ENCODE data around the gene DSCAML1. TPM values are rescaled to one million over a fixed set of nuclear protein-coding genes. Genes with fewer than 3 reads are reported as not detected.
A peak's percentile ranks its signal among the peaks of the same experiment; 100 is the strongest.

DSCAML1 gene
- total RNA-seq, 1 experiment from 2014 or later: not detected

- TF ChIP-seq, protein P1, sequence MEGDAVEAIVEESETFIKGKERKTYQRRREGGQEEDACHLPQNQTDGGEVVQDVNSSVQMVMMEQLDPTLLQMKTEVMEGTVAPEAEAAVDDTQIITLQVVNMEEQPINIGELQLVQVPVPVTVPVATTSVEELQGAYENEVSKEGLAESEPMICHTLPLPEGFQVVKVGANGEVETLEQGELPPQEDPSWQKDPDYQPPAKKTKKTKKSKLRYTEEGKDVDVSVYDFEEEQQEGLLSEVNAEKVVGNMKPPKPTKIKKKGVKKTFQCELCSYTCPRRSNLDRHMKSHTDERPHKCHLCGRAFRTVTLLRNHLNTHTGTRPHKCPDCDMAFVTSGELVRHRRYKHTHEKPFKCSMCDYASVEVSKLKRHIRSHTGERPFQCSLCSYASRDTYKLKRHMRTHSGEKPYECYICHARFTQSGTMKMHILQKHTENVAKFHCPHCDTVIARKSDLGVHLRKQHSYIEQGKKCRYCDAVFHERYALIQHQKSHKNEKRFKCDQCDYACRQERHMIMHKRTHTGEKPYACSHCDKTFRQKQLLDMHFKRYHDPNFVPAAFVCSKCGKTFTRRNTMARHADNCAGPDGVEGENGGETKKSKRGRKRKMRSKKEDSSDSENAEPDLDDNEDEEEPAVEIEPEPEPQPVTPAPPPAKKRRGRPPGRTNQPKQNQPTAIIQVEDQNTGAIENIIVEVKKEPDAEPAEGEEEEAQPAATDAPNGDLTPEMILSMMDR (IDR thresholded peaks at IDR 0.05 in 2 of 3, conservative IDR thresholded peaks at IDR 0.05 in 1 of 3; ENCODE audit: borderline replicate concordance in 1 of 3, insufficient read depth in 1 of 3, low read depth in 2 of 3, low read length in 2 of 3): peak in 1 of 3 experiments; percentile 26; a peak in 1 of 6 replicates
- peak; percentile 24 for TF ChIP-seq RAD21 (IDR thresholded peaks at IDR 0.05; ENCODE audit: low read depth)
- TF ChIP-seq POLR2A (IDR thresholded peaks at IDR 0.05; ENCODE audit: borderline replicate concordance, extremely low read depth, insufficient read depth, insufficient read length): no peak
- no peak overlapping the region for H3K4me3 ChIP-seq (replicated peaks in 1 of 2; ENCODE audit: low read depth in 1 of 2, low read length in 2 of 2)
- no peaks in the 10 kb centered on the region for H4K20me1 ChIP-seq (ENCODE audit: insufficient read depth)
- no peaks in the 10 kb centered on the region for H3K9me3 ChIP-seq (ENCODE audit: control insufficient read depth in 1 of 2, insufficient read depth in 1 of 2, low read depth in 1 of 2, low read length in 2 of 2)
- ChIA-PET CTCF (no interaction called here), POLR2A (no interaction called here), RAD21 (ENCODE audit: low non-redundant PET in 1 of 2, low total read pairs in 2 of 2, uncharacterized antibody in 2 of 2, unreplicated experiment in 2 of 2) (no interaction called here)
- H3K9me2 ChIP-seq (ENCODE audit: insufficient read depth): no peaks in the 10 kb centered on the region
- DNase-seq (ENCODE audit: low read depth, low spot score): no peak
- H3K4me1 ChIP-seq (ENCODE audit: control insufficient read depth in 1 of 2, insufficient read depth in 2 of 2, low read length in 2 of 2): no peaks in the 10 kb centered on the region
- no peaks in the 10 kb centered on the region for H3K36me3 ChIP-seq (ENCODE audit: control insufficient read depth in 1 of 2, insufficient read depth in 2 of 2, low read length in 2 of 2)
- no peak overlapping the region for H3K9ac ChIP-seq (ENCODE audit: low read length)
- no peak overlapping the region for H3K27ac ChIP-seq (ENCODE audit: low read depth, low read length)
- no peak overlapping the region for H3K4me2 ChIP-seq (ENCODE audit: low read length)
- peak; percentile 71 for ATAC-seq
- H3K79me2 ChIP-seq (ENCODE audit: insufficient read depth, low read length): no peaks in the 10 kb centered on the region
- H3K27me3 ChIP-seq (ENCODE audit: insufficient read depth, low read length): peaks cover 17% of the 10 kb centered on the region
- intact Hi-C loops (cut with micrococcal nuclease): no loop called here
- H2AFZ ChIP-seq (ENCODE audit: low read depth, low read length, poor library complexity, severe bottlenecking): no peak overlapping the region
- BruUV-seq (replicated peaks): no TSS peak
Measured at GRCh38 chr11:117468888-117469287, 328.1 kb downstream of the DSCAML1 start.

DNA sequence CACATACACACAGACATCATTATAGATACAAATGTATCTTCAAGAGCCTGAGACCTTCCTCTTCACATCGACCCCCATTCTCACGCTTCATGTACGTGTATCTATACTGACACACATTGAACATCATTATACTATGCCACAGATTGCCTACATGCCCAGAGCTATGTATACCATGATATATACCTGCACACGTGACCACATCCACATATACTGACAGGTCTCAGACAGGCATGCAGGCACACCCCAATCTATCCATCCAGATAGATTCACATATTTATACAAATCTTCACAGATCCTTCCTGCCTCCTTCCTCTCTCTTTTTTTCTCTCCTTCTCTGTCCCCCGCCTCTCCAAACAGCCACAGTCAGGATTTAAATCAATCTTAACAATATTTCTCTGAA lies 329.2 kb downstream of the DSCAML1 start:
- no peak for ATAC-seq
- peaks cover 22% of the 10 kb centered on the region for H3K27me3 ChIP-seq (ENCODE audit: insufficient read depth, low read length)
- TF ChIP-seq REST (IDR thresholded peaks at IDR 0.05; ENCODE audit: low read depth) (no peak), CEBPB (IDR thresholded peaks at IDR 0.05; ENCODE audit: low read depth) (no peak), ZNF274 (IDR thresholded peaks at IDR 0.05; ENCODE audit: low read depth, low read length) (no peak), FOSL1 (IDR thresholded peaks at IDR 0.05; ENCODE audit: low read depth) (no peak), POLR2AphosphoS5 (IDR thresholded peaks at IDR 0.05; ENCODE audit: low read depth, low read length) (no peak), SRF (IDR thresholded peaks at IDR 0.05; ENCODE audit: low read depth) (no peak), EZH2phosphoT487 (IDR thresholded peaks at IDR 0.05; ENCODE audit: borderline replicate concordance) (no peak), SP1 (IDR thresholded peaks at IDR 0.05; ENCODE audit: low read depth) (no peak), RAD21 (IDR thresholded peaks at IDR 0.05; ENCODE audit: low read depth) (no peak)
- TF ChIP-seq, protein P2, sequence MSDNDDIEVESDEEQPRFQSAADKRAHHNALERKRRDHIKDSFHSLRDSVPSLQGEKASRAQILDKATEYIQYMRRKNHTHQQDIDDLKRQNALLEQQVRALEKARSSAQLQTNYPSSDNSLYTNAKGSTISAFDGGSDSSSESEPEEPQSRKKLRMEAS (IDR thresholded peaks at IDR 0.05): no peak
- TF ChIP-seq, protein P3, sequence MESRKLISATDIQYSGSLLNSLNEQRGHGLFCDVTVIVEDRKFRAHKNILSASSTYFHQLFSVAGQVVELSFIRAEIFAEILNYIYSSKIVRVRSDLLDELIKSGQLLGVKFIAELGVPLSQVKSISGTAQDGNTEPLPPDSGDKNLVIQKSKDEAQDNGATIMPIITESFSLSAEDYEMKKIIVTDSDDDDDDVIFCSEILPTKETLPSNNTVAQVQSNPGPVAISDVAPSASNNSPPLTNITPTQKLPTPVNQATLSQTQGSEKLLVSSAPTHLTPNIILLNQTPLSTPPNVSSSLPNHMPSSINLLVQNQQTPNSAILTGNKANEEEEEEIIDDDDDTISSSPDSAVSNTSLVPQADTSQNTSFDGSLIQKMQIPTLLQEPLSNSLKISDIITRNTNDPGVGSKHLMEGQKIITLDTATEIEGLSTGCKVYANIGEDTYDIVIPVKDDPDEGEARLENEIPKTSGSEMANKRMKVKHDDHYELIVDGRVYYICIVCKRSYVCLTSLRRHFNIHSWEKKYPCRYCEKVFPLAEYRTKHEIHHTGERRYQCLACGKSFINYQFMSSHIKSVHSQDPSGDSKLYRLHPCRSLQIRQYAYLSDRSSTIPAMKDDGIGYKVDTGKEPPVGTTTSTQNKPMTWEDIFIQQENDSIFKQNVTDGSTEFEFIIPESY (IDR thresholded peaks at IDR 0.05; ENCODE audit: extremely low read depth, insufficient replicate concordance, low read length): no peak

More for the DNA sequence above, 329.2 kb downstream of the DSCAML1 start:
- ChIA-PET POLR2A (no interaction called here), CTCF (no interaction called here), RAD21 (ENCODE audit: low non-redundant PET in 1 of 2, low total read pairs in 2 of 2, uncharacterized antibody in 2 of 2, unreplicated experiment in 2 of 2) (no interaction called here)
- no peak overlapping the region for H3K4me3 ChIP-seq (replicated peaks in 1 of 2; ENCODE audit: low read depth in 1 of 2, low read length in 2 of 2)
- no peak overlapping the region for H3K27ac ChIP-seq (ENCODE audit: low read depth, low read length)
- no peak overlapping the region for H3K4me2 ChIP-seq (ENCODE audit: low read length)
- no TSS peak for BruUV-seq (replicated peaks)
- H3K9me3 ChIP-seq (ENCODE audit: control insufficient read depth in 1 of 2, insufficient read depth in 1 of 2, low read depth in 1 of 2, low read length in 2 of 2): no peaks in the 10 kb centered on the region
- H3K9me2 ChIP-seq (ENCODE audit: insufficient read depth): no peaks in the 10 kb centered on the region
- H4K20me1 ChIP-seq (ENCODE audit: insufficient read depth): no peaks in the 10 kb centered on the region
- no peaks in the 10 kb centered on the region for H3K4me1 ChIP-seq (ENCODE audit: control insufficient read depth in 1 of 2, insufficient read depth in 2 of 2, low read length in 2 of 2)
- no peak overlapping the region for H2AFZ ChIP-seq (ENCODE audit: low read depth, low read length, poor library complexity, severe bottlenecking)
- H3K9ac ChIP-seq (ENCODE audit: low read length): no peak overlapping the region
- no peaks in the 10 kb centered on the region for H3K36me3 ChIP-seq (ENCODE audit: control insufficient read depth in 1 of 2, insufficient read depth in 2 of 2, low read length in 2 of 2)
- intact Hi-C loops (cut with micrococcal nuclease): no loop called here
- H3K79me2 ChIP-seq (ENCODE audit: insufficient read depth, low read length): no peaks in the 10 kb centered on the region
- no peak for DNase-seq (ENCODE audit: low read depth, low spot score)

Data from HCT116 (cell line).